HL-60 (cell line): ENCODE measurements around the gene CUTA. TPM values are rescaled to one million over a fixed set of nuclear protein-coding genes. Genes with fewer than 3 reads are reported as not detected.

ENCODE experiments used
- DNase-seq, 2 experiments: peaks; one replicate each; pipeline ENCODE4 v3.0.0-alpha.2; 2010 to 2020; ENCODE audit warnings: low read depth in 1 of 2, low spot score in 1 of 2
- H3K27ac ChIP-seq: fragments of 250-450 bp; sonication (Bioruptor Pico); replicated peaks from 2 replicates; pipeline ENCODE4 v1.5.1; 2020; ENCODE audit warnings: mild to moderate bottlenecking, moderate library complexity
- H3K27me3 ChIP-seq: fragments of 250-450 bp; sonication (Bioruptor Pico); 2 replicates; pipeline ENCODE4 v1.5.1; 2021; ENCODE audit warnings: mild to moderate bottlenecking, moderate library complexity; ENCODE audit not compliant: insufficient read depth, poor library complexity, severe bottlenecking
- H3K4me3 ChIP-seq: replicated peaks from 2 replicates; pipeline ENCODE4 v1.5.1; 2011; ENCODE audit warnings: mild to moderate bottlenecking, control low read depth, low read length; ENCODE audit not compliant: insufficient read depth
- GABPA ChIP-seq: IDR thresholded peaks from 2 replicates; pipeline ENCODE4 v1.6.1; 2012; ENCODE audit warnings: low read depth
- POLR2AphosphoS5 ChIP-seq: IDR thresholded peaks from 2 replicates; pipeline ENCODE4 v1.6.1; 2012; ENCODE audit warnings: low read depth
- SPI1 ChIP-seq: IDR thresholded peaks from 2 replicates; pipeline ENCODE4 v1.6.1; 2012; ENCODE audit warnings: low read depth, mild to moderate bottlenecking, borderline replicate concordance
- microRNA-seq: library from miRNA; unstranded; fragments of <30 nt; microRNA quantifications from one replicate; pipeline ENCODE4, GENCODE V29; 2018
- TF ChIP-seq, protein P1 (sequence below): IDR thresholded peaks from one replicate; pipeline ENCODE4 v1.5.1; 2011; ENCODE audit warnings: low read length, control low read depth, inconsistent platforms; ENCODE audit not compliant: insufficient read depth
- TF ChIP-seq, protein P2 (sequence below): IDR thresholded peaks from 2 replicates; pipeline ENCODE4 v1.6.1; 2012; ENCODE audit warnings: low read depth; ENCODE audit not compliant: insufficient replicate concordance

The CUTA gene

DNA sequence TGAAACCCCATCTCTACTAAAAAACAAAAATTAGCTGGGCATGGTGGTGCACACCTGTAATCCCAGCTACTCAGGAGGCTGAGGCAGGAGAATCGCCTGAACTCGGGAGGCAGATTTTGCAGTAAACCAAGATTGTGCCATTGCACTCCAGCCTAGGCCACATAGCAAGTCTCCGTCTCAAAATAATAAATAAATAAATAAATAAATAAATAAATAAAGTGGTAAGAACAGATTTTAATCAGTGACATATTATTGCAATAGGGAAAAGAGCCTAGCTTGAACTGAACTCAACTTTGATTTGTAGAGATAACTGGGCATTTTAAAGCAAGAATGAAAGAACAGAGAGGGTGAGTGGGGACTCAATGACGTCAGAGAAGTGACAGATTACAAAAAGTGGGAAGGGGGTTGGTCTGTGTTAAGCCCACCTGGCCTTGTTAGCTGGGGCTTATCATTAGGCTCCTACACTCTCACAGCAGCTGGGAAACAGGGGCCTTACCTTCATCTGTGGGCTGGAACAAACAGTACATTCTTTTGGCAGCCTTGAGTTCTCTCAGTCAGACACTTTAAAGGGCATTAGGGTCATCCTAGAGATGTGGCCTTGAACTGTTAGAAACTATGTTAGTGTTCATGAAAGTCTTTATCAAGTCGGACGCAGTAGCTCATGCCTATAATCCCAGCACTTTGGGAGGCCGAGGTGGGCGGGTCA, 50.7 kb downstream of the CUTA start:
- H3K27me3 ChIP-seq, result no peaks in the 10 kb centered on the region
- no peak for DNase-seq

More for the DNA sequence above, 50.7 kb downstream of the CUTA start:
- TF ChIP-seq, protein P1, sequence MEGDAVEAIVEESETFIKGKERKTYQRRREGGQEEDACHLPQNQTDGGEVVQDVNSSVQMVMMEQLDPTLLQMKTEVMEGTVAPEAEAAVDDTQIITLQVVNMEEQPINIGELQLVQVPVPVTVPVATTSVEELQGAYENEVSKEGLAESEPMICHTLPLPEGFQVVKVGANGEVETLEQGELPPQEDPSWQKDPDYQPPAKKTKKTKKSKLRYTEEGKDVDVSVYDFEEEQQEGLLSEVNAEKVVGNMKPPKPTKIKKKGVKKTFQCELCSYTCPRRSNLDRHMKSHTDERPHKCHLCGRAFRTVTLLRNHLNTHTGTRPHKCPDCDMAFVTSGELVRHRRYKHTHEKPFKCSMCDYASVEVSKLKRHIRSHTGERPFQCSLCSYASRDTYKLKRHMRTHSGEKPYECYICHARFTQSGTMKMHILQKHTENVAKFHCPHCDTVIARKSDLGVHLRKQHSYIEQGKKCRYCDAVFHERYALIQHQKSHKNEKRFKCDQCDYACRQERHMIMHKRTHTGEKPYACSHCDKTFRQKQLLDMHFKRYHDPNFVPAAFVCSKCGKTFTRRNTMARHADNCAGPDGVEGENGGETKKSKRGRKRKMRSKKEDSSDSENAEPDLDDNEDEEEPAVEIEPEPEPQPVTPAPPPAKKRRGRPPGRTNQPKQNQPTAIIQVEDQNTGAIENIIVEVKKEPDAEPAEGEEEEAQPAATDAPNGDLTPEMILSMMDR, result no peak
- TF ChIP-seq POLR2AphosphoS5, result no peak
- TF ChIP-seq, protein P2, sequence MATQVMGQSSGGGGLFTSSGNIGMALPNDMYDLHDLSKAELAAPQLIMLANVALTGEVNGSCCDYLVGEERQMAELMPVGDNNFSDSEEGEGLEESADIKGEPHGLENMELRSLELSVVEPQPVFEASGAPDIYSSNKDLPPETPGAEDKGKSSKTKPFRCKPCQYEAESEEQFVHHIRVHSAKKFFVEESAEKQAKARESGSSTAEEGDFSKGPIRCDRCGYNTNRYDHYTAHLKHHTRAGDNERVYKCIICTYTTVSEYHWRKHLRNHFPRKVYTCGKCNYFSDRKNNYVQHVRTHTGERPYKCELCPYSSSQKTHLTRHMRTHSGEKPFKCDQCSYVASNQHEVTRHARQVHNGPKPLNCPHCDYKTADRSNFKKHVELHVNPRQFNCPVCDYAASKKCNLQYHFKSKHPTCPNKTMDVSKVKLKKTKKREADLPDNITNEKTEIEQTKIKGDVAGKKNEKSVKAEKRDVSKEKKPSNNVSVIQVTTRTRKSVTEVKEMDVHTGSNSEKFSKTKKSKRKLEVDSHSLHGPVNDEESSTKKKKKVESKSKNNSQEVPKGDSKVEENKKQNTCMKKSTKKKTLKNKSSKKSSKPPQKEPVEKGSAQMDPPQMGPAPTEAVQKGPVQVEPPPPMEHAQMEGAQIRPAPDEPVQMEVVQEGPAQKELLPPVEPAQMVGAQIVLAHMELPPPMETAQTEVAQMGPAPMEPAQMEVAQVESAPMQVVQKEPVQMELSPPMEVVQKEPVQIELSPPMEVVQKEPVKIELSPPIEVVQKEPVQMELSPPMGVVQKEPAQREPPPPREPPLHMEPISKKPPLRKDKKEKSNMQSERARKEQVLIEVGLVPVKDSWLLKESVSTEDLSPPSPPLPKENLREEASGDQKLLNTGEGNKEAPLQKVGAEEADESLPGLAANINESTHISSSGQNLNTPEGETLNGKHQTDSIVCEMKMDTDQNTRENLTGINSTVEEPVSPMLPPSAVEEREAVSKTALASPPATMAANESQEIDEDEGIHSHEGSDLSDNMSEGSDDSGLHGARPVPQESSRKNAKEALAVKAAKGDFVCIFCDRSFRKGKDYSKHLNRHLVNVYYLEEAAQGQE, result no peak
- TF ChIP-seq SPI1, result no peak
- no peak for TF ChIP-seq GABPA
- no peak overlapping the region for H3K27ac ChIP-seq
- H3K4me3 ChIP-seq, result no peak overlapping the region

Small RNA genes within 50 kb of the gene (microRNA-seq; reads per million reads assigned to microRNA genes)
- not detected for gene MIR5004
